ENCODE data around the gene GATA5. TPM values are rescaled to one million over a fixed set of nuclear protein-coding genes. Genes with fewer than 3 reads are reported as not detected.

GATA5 gene
- total RNA-seq, 1 experiment from 2014 or later = 0.96 TPM

DNA sequence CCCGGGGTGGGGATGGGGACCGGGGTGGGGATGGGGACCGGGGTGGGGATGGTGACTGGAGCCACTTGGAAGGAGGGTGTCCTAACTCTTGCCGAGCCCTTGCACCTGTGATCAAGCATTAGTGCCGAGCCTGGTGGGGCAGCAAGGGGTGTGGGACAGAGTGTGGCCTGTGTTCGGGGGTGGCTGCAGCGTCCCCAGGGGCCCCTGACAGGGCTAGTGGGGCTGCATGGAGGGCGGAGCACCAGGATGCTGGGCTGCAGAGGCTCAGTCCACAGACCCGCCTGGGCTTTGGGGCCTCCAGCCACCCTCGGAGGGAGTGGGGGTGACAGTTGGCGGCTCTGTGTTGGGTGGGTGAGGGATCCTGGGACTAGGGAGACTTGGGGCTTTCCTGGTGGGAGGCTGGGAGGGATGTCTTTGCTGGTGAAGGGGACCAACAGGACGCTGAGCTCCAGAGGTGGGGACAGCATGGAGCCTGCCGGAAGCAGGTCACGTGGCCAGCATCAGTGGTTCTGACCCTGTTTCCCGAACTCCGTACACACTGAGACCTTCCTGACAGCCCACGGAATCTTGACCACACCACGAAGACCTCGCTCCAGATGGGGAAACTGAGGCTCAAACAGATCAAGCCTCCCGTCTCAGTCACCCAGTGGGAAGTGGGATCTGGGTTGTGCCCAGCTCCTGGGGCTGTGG lies 53.0 kb downstream of the GATA5 start:
- peaks cover 26% of the 10 kb centered on the region; the same call in 1 of the 2 replicates for H3F3A ChIP-seq (ENCODE audit: insufficient read depth, low read depth)
- ChIA-PET CTCF (no interaction called here), POLR2A (ENCODE audit: unreplicated experiment) (no interaction called here)
- no peaks in the 10 kb centered on the region for H3K36me3 ChIP-seq (ENCODE audit: low read depth)
- H3K27me3 ChIP-seq (ENCODE audit: insufficient read depth, low read depth) = no peaks in the 10 kb centered on the region
- no peaks in the 10 kb centered on the region for H3K9me2 ChIP-seq (ENCODE audit: insufficient read depth)
- H3K27ac ChIP-seq = no peak overlapping the region
- peaks cover 32% of the 10 kb centered on the region for H3K4me1 ChIP-seq (replicated peaks; ENCODE audit: insufficient read depth)
- H3K79me2 ChIP-seq (ENCODE audit: low read depth) = no peaks in the 10 kb centered on the region; the same call in 1 of the 2 replicates
- no peak overlapping the region for H3K4me3 ChIP-seq
- H3K4me2 ChIP-seq = no peak overlapping the region
- H4K20me1 ChIP-seq (ENCODE audit: insufficient read depth) = 0 out of 2 replicates have a peak, but pooled peaks cover 3% of the 10 kb centered on the region
- no peaks in the 10 kb centered on the region for H3K9me3 ChIP-seq (ENCODE audit: insufficient read depth, low read depth)
- DNase-seq = no peak
- TF ChIP-seq EZH2 (IDR thresholded peaks at IDR 0.05; ENCODE audit: low read depth) = no peak
- TF ChIP-seq, protein P1, sequence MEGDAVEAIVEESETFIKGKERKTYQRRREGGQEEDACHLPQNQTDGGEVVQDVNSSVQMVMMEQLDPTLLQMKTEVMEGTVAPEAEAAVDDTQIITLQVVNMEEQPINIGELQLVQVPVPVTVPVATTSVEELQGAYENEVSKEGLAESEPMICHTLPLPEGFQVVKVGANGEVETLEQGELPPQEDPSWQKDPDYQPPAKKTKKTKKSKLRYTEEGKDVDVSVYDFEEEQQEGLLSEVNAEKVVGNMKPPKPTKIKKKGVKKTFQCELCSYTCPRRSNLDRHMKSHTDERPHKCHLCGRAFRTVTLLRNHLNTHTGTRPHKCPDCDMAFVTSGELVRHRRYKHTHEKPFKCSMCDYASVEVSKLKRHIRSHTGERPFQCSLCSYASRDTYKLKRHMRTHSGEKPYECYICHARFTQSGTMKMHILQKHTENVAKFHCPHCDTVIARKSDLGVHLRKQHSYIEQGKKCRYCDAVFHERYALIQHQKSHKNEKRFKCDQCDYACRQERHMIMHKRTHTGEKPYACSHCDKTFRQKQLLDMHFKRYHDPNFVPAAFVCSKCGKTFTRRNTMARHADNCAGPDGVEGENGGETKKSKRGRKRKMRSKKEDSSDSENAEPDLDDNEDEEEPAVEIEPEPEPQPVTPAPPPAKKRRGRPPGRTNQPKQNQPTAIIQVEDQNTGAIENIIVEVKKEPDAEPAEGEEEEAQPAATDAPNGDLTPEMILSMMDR (conservative IDR thresholded peaks at IDR 0.05) = no peak
- no TSS peak for BruUV-seq (replicated peaks)
- intact Hi-C loops (cut with micrococcal nuclease; ENCODE audit: unreplicated experiment) = no loop called here
- H2AFZ ChIP-seq = no peak overlapping the region

DNA sequence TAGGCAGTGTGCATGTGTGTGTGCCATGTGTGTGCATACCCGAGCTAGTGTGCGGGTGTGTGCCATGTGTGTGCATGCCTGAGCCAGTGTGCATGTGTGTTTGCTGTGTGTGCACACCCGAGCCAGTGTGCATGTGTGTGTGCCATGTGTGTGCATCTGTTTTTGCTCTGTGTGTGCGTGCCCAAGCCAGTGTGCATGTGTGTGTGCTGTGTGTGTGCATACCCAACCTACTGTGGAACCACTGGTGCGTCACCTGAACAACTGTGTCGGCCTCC lies 54.1 kb downstream of the GATA5 start:
- TF ChIP-seq, protein P1 (conservative IDR thresholded peaks at IDR 0.05) = no peak
- no peak for TF ChIP-seq EZH2 (IDR thresholded peaks at IDR 0.05; ENCODE audit: low read depth)
- intact Hi-C loops (cut with micrococcal nuclease; ENCODE audit: unreplicated experiment) = no loop called here
- Histone ChIP-seq H2AFZ (no peak overlapping the region), H3K36me3 (ENCODE audit: low read depth) (no peaks in the 10 kb centered on the region), H3K9me3 (ENCODE audit: insufficient read depth, low read depth) (no peaks in the 10 kb centered on the region), H3K4me3 (no peak overlapping the region), H3K79me2 (ENCODE audit: low read depth) (no peaks in the 10 kb centered on the region; the same call in 1 of the 2 replicates), H3K4me1 (replicated peaks; ENCODE audit: insufficient read depth) (peaks cover 22% of the 10 kb centered on the region), H3K4me2 (no peak overlapping the region), H3K9me2 (ENCODE audit: insufficient read depth) (no peaks in the 10 kb centered on the region), H3F3A (ENCODE audit: insufficient read depth, low read depth) (peaks cover 17% of the 10 kb centered on the region; the same call in 1 of the 2 replicates), H3K27ac (no peak overlapping the region), H4K20me1 (ENCODE audit: insufficient read depth) (0 out of 2 replicates have a peak, but pooled peaks cover 3% of the 10 kb centered on the region), H3K27me3 (ENCODE audit: insufficient read depth, low read depth) (no peaks in the 10 kb centered on the region)
- CTCF ChIA-PET = no interaction called here
- no TSS peak for BruUV-seq (replicated peaks)
- no peak for DNase-seq
- POLR2A ChIA-PET (ENCODE audit: unreplicated experiment) = no interaction called here

DNA sequence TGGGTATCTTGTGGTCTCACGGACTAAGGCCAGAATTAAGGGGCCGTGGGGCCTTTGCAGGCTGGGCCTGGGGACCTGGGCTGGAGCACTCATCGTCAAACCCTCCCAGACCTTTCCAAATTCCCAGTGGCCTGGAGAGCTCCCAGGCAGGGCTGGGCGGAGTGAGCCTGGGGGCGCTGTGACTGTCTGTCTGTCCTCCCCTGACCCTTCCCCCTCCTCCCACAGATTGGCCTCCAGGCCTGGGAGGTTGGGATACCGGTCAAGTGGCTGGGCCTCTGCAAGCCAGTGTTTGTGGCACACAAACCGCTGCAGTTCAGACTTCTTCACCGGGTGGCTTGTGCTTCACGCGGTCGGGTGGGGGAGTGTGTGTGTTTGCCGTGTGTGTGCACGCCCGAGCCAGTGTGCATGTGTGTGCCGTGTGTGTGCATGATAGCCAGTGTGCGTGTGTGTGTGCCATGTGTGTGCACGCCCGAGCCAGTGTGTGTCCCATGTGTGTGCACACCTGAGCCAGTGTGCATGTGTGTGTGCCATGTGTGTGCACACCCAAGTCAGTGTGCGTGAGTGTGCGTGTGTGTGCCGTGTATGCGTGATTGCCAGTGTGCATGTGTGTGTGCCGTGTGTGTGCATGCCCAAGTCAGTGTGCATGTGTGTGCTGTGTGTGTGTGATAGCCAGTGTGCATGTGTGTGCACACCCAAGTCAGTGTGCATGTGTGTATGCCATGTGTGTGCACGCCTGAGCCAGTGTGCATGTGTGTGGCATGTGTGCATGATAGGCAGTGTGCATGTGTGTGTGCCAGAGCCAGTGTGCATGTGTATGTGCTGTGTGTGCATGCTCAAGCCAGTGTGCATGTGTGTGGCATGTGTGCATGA lies 54.7 kb downstream of the GATA5 start:
- no peaks in the 10 kb centered on the region for H3K9me3 ChIP-seq (ENCODE audit: insufficient read depth, low read depth)
- no peak overlapping the region for H3K4me2 ChIP-seq
- intact Hi-C loops (cut with micrococcal nuclease; ENCODE audit: unreplicated experiment) = no loop called here
- H3K9me2 ChIP-seq (ENCODE audit: insufficient read depth) = no peaks in the 10 kb centered on the region
- H2AFZ ChIP-seq = no peak overlapping the region
- 0 out of 2 replicates have a peak, but pooled peaks cover 3% of the 10 kb centered on the region for H4K20me1 ChIP-seq (ENCODE audit: insufficient read depth)
- H3K36me3 ChIP-seq (ENCODE audit: low read depth) = no peaks in the 10 kb centered on the region
- peaks cover 17% of the 10 kb centered on the region for H3K4me1 ChIP-seq (replicated peaks; ENCODE audit: insufficient read depth)
- H3F3A ChIP-seq (ENCODE audit: insufficient read depth, low read depth) = peaks cover 12% of the 10 kb centered on the region; the same call in 1 of the 2 replicates
- BruUV-seq (replicated peaks) = no TSS peak
- no peak overlapping the region for H3K27ac ChIP-seq
- no peak for DNase-seq
- H3K27me3 ChIP-seq (ENCODE audit: insufficient read depth, low read depth) = no peaks in the 10 kb centered on the region
- H3K4me3 ChIP-seq = no peak overlapping the region
- TF ChIP-seq EZH2 (IDR thresholded peaks at IDR 0.05; ENCODE audit: low read depth) = no peak
- TF ChIP-seq, protein P1 (conservative IDR thresholded peaks at IDR 0.05) = no peak
- ChIA-PET CTCF (no interaction called here), POLR2A (ENCODE audit: unreplicated experiment) (no interaction called here)
- no peaks in the 10 kb centered on the region; the same call in 1 of the 2 replicates for H3K79me2 ChIP-seq (ENCODE audit: low read depth)

Data from PC-9 (cell line).